A549 (cell line): ENCODE results near the gene TENT5C. TPM values are rescaled to one million over a fixed set of nuclear protein-coding genes. Genes with fewer than 3 reads are reported as not detected.
A peak's percentile ranks its signal among the peaks of the same experiment; 100 is the strongest.

Source experiments
- ATAC-seq, 2 experiments: fragments of 200-7000 bp in 1 of 2; fragments of >200 bp in 1 of 2; cut with Nextera tagmentation in 1 of 2; cut with Tn5 transposase in 1 of 2; 3 replicates each; pipeline versions ENCODE4 v1.8.0 to v1.9.1; 2018 to 2020; ENCODE audit warnings: mild to moderate bottlenecking in 1 of 2, moderate library complexity in 1 of 2
- CTCF ChIA-PET: fragments of 300-600 bp; sonication (Branson Sonifier 250); formaldehyde crosslinking; extraction: SDS; loops from one replicate; lab custom pipeline; 2021; ENCODE audit warnings: antibody characterized with exemption, inconsistent platforms; lab: Yijun Ruan, JAX
- POLR2A ChIA-PET: fragments of 350-600 bp; formaldehyde crosslinking; extraction: SDS; loops from one replicate; lab custom pipeline; 2021; ENCODE audit warnings: antibody characterized with exemption, inconsistent platforms; lab: Yijun Ruan, JAX
- DNase-seq, 2 experiments: peaks; one replicate each; pipeline versions ENCODE4 v3.0.0 to v3.0.0-alpha.2; 2011 to 2016; ENCODE audit warnings: low read depth in 1 of 2, low spot score in 1 of 2
- FAIRE-seq: peaks from 2 replicates; lab custom pipeline; 2011; peaks lifted over from hg19 to GRCh38; lab: Jason Lieb, UNC
- H3K27ac ChIP-seq, 2 experiments: fragments of >200 bp; sonication (Bioruptor Twin); formaldehyde crosslinking; 3 replicates each; pipeline ENCODE4 v1.5.1; 2016 to 2017
- H3K4me1 ChIP-seq: fragments of >200 bp; sonication (Bioruptor Twin); formaldehyde crosslinking; 3 replicates; pipeline ENCODE4 v1.6.1; 2016
- H3K4me2 ChIP-seq: fragments of >200 bp; sonication (Bioruptor Twin); formaldehyde crosslinking; 3 replicates; pipeline ENCODE4 v1.6.1; 2016
- H3K4me3 ChIP-seq: fragments of >200 bp; sonication (Bioruptor Twin); formaldehyde crosslinking; 3 replicates; pipeline ENCODE4 v1.5.1; 2016
- H3K9me3 ChIP-seq: fragments of >200 bp; sonication (Bioruptor Twin); formaldehyde crosslinking; 3 replicates; pipeline ENCODE4 v1.6.1; 2016
- BHLHE40 ChIP-seq: IDR thresholded peaks from 2 replicates; pipeline ENCODE4 v1.6.1; 2012; ENCODE audit warnings: low read depth, low read length, inconsistent platforms
- CBX8 ChIP-seq: fragments of 200-600 bp; sonication (generic); IDR thresholded peaks from 2 replicates; pipeline ENCODE4 v1.6.1; 2016
- CEBPB ChIP-seq, 2 experiments: fragments of >200 bp in 1 of 2; sonication (Bioruptor Twin) in 1 of 2; formaldehyde crosslinking in 1 of 2; IDR thresholded peaks; 2 replicates each; pipeline ENCODE4 v1.6.1; 2012 to 2016
- CHD2 ChIP-seq: fragments of 150-350 bp; IDR thresholded peaks from 2 replicates; pipeline ENCODE4 v1.6.1; 2014; ENCODE audit warnings: low read length; ENCODE audit not compliant: partially characterized antibody
- CHD4 ChIP-seq: fragments of 200-600 bp; sonication (generic); IDR thresholded peaks from 2 replicates; pipeline ENCODE4 v1.6.1; 2016; ENCODE audit warnings: antibody characterized with exemption, mild to moderate bottlenecking, borderline replicate concordance
- EHF ChIP-seq: fragments of 250-450 bp; sonication (Bioruptor Pico); IDR thresholded peaks from 2 replicates; pipeline ENCODE4 v1.5.0; 2020; ENCODE audit warnings: mild to moderate bottlenecking
- FOSL2 ChIP-seq, 2 experiments: fragments of 450-650 bp in 1 of 2; fragments of >200 bp in 1 of 2; sonication (Bioruptor Twin) in 1 of 2; formaldehyde crosslinking; IDR thresholded peaks; 2 replicates each; pipeline versions ENCODE4 v1.5.0 to v1.6.1; 2016 to 2020; ENCODE audit warnings: mild to moderate bottlenecking in 1 of 2, moderate library complexity in 1 of 2
- GATA3 ChIP-seq: IDR thresholded peaks from 2 replicates; pipeline ENCODE4 v1.6.1; 2012; ENCODE audit warnings: borderline replicate concordance
- HEYL ChIP-seq: fragments of 250-450 bp; sonication (Bioruptor Pico); IDR thresholded peaks from 2 replicates; pipeline ENCODE4 v1.8.0; 2021; ENCODE audit warnings: mild to moderate bottlenecking, moderate library complexity
- HOXA7 ChIP-seq: fragments of 250-450 bp; sonication (Bioruptor Pico); IDR thresholded peaks from 2 replicates; pipeline ENCODE4 v1.5.0; 2020; ENCODE audit warnings: mild to moderate bottlenecking, moderate library complexity
- HOXB5 ChIP-seq: fragments of 250-450 bp; sonication (Bioruptor Pico); IDR thresholded peaks from 2 replicates; pipeline ENCODE4 v1.5.0; 2020; ENCODE audit warnings: mild to moderate bottlenecking, moderate library complexity
- JUNB ChIP-seq: fragments of >200 bp; sonication (Bioruptor Twin); formaldehyde crosslinking; IDR thresholded peaks from 2 replicates; pipeline ENCODE4 v1.6.1; 2016
- MAFK ChIP-seq: fragments of 450-650 bp; IDR thresholded peaks from 2 replicates; pipeline ENCODE4 v1.6.1; 2014; ENCODE audit not compliant: partially characterized antibody
- MAZ ChIP-seq: fragments of 150-350 bp; IDR thresholded peaks from 2 replicates; pipeline ENCODE4 v1.6.1; 2014; ENCODE audit warnings: antibody characterized with exemption, low read depth, low read length, borderline replicate concordance
- PHF8 ChIP-seq: fragments of 200-600 bp; sonication (generic); IDR thresholded peaks from 2 replicates; pipeline ENCODE4 v1.6.1; 2016; ENCODE audit warnings: low read depth, mild to moderate bottlenecking, antibody characterized with exemption, moderate library complexity, borderline replicate concordance
- RAD21 ChIP-seq, 2 experiments: fragments of >200 bp in 1 of 2; sonication (Bioruptor Twin) in 1 of 2; formaldehyde crosslinking in 1 of 2; IDR thresholded peaks in 1 of 2; conservative IDR thresholded peaks in 1 of 2; 2 replicates in 1 of 2; 3 replicates in 1 of 2; pipeline ENCODE4 v1.6.1; 2012 to 2018; ENCODE audit warnings: inconsistent platforms in 1 of 2
- RNF2 ChIP-seq: fragments of 200-600 bp; sonication (generic); IDR thresholded peaks from 2 replicates; pipeline ENCODE4 v1.6.1; 2016; ENCODE audit warnings: low read depth, mild to moderate bottlenecking, antibody characterized with exemption, moderate library complexity, borderline replicate concordance
- SMC3 ChIP-seq: fragments of >200 bp; sonication (Bioruptor Twin); formaldehyde crosslinking; IDR thresholded peaks from 3 replicates; pipeline ENCODE4 v1.6.1; 2018; ENCODE audit warnings: inconsistent platforms
- TP53 ChIP-seq: fragments of 250-450 bp; sonication (Bioruptor Pico); IDR thresholded peaks from 2 replicates; pipeline ENCODE4 v1.5.0; 2021; ENCODE audit warnings: mild to moderate bottlenecking, moderate library complexity
- ZNF302 ChIP-seq: fragments of 250-450 bp; sonication (Bioruptor Pico); IDR thresholded peaks from 2 replicates; pipeline ENCODE4 v1.9.0; 2021; ENCODE audit warnings: inconsistent platforms, mild to moderate bottlenecking, moderate library complexity
- WGBS: methylation state at CpG from one replicate; pipeline ENCODE4 v1.1.6; 2017; ENCODE audit errors: missing lambda C conversion rate; 5-methylcytosine and 5-hydroxymethylcytosine counted together
- polyA plus RNA-seq, 4 experiments: library from polyadenylated mRNA; depleted of rRNA in 3 of 4; stranded (reverse); fragments of >200 nt; fragmentation: RNase III in 1 of 4; extraction: RNeasy Plus Mini Kit Qiagen cat#74134 plus additional on column Dnase treatment in 1 of 4; gene quantifications; 2 replicates in 3 of 4; 3 replicates in 1 of 4; pipeline ENCODE4 v1.2.3, GENCODE V29; 2011 to 2017
- TF ChIP-seq, protein P1 (sequence below): IDR thresholded peaks from 2 replicates; pipeline ENCODE4 v1.6.1; 2012
- TF ChIP-seq, protein P2 (sequence below): IDR thresholded peaks from 2 replicates; pipeline ENCODE4 v1.6.1; 2012; ENCODE audit warnings: low read depth, borderline replicate concordance
- TF ChIP-seq, protein P3 (sequence below): IDR thresholded peaks from 2 replicates; pipeline ENCODE4 v1.6.1; 2012
- TF ChIP-seq, protein P4 (sequence below): fragments of 450-650 bp; IDR thresholded peaks from 2 replicates; pipeline ENCODE4 v1.6.1; 2014; ENCODE audit warnings: antibody characterized with exemption
- TF ChIP-seq, protein P5 (sequence below): fragments of >200 bp; sonication (Bioruptor Twin); formaldehyde crosslinking; IDR thresholded peaks from 3 replicates; pipeline ENCODE4 v1.5.1; 2016

Gene TENT5C
- polyA plus RNA-seq, 2 of the 4 experiments (the other 2 are of a cell fraction) = 0.14 to 0.17 TPM

DNA sequence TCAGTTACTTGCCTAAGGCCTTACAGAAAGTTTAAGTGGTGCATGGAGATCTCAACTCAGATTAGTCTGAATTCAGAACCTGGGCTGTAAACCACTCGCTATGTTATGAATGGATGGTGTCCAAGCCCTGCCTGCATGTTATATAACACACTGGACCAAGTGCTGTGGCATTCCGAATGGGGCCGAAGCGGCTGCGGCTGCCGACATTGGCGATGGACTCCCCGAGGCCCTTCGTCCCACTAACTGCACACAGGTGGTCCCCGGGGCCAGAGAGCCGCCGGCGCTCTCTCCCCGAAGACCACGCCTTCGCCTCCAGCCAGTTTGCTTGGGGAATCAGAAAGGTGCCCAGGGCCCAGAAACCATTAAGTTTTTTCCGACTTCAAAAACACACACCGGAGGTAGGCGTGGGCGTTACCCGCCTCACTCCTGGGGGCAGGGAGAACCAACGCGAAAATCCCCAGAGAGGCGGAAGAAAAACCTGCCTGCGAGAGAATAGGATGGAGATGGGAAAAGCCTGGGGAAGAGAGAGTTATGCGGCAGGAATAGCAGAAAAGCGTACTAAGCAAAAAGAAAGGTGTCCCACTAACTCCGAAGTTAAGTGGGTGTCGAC lies 579 bp upstream of the TENT5C start:
- ChIA-PET CTCF (interaction anchor here (0.8 kb wide), 1 partner anchor 151 kb away, joined by 3 read pairs; no protein-coding TSS in a partner anchor), POLR2A (interaction anchor here (1.1 kb wide), 1 partner anchor 153 kb away, joined by 5 read pairs; no protein-coding TSS in a partner anchor)
- ATAC-seq (peak; percentile 30; a peak in 5 of 6 replicates), FAIRE-seq (no peak), DNase-seq (no peak)
- 0 out of 3 replicates have a peak, but pooled peaks cover 4% of the 10 kb centered on the region for H3K4me1 ChIP-seq
- peak overlapping the region; percentile 62 for H3K4me3 ChIP-seq
- 3% methylated on average over 15 of the region's 29 CpGs for WGBS
- H3K4me2 ChIP-seq = peak overlapping the region; percentile 92
- peak overlapping the region; percentile 11 to 75; a peak in 5 of 6 replicates for H3K27ac ChIP-seq
- H3K9me3 ChIP-seq = no peaks in the 10 kb centered on the region
- TF ChIP-seq PHF8 (peak; percentile 38; the same call in 1 of the 2 replicates), GATA3 (no peak), MAFK (peak; percentile 17), CHD4 (no peak), RNF2 (peak; percentile 58; the same call in 1 of the 2 replicates)
- TF ChIP-seq, protein P1, sequence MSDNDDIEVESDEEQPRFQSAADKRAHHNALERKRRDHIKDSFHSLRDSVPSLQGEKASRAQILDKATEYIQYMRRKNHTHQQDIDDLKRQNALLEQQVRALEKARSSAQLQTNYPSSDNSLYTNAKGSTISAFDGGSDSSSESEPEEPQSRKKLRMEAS = no peak
- TF ChIP-seq, protein P2, sequence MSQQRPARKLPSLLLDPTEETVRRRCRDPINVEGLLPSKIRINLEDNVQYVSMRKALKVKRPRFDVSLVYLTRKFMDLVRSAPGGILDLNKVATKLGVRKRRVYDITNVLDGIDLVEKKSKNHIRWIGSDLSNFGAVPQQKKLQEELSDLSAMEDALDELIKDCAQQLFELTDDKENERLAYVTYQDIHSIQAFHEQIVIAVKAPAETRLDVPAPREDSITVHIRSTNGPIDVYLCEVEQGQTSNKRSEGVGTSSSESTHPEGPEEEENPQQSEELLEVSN = peak; percentile 33; the same call in 1 of the 2 replicates

DNA sequence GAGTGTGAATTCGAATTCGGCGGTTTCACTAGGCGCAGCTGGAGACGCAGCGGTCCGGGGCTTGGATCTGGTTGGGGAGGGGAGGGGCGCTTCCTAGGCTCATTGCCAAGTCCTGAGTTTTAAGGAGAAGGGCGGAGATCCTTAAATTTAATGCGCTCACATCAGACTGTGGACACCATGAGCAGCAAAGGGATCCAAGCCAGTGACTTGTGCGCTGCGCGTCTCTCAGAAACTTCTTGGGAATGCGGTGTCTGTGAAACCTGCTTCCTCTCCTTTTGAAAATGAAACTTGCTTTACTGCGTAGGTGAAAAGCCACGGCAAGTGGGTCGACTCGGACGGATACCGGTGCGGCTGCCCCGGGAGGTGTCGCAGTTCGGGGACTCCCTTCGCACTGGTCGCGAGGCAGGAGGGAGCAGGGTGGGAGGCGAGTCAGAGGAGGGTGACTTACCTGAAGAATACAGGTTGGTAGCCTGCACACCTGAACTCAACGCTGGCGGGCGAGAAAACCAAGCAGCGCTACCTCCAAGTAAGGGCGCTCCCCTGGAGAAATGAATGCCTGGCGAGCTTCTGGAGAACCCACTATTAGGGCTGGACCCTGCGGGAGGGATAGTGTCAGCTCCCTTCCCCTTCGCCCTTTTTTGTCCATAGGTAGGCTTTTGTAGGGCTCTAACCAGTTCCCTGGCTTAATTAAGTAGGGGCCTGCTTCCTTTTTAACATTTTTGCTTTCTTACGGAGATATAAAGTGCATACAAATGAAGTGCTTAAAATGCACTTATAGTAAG lies 992 bp downstream of the TENT5C start:
- WGBS = 54% methylated on average over 34 of the region's 37 CpGs
- peak overlapping the region in 1 of 2 experiments; percentile 72; a peak in 3 of 6 replicates for H3K27ac ChIP-seq
- no peaks in the 10 kb centered on the region for H3K9me3 ChIP-seq
- TF ChIP-seq, protein P3, sequence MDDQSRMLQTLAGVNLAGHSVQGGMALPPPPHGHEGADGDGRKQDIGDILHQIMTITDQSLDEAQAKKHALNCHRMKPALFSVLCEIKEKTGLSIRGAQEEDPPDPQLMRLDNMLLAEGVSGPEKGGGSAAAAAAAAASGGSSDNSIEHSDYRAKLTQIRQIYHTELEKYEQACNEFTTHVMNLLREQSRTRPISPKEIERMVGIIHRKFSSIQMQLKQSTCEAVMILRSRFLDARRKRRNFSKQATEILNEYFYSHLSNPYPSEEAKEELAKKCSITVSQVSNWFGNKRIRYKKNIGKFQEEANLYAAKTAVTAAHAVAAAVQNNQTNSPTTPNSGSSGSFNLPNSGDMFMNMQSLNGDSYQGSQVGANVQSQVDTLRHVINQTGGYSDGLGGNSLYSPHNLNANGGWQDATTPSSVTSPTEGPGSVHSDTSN = no peak
- TF ChIP-seq MAZ (no peak), BHLHE40 (no peak), TP53 (CRISPR knock-in tag) (no peak), ZNF302 (no peak), CBX8 (no peak), GATA3 (no peak), CHD4 (no peak), CEBPB (IDR thresholded peaks at IDR 0.05) (no peak), FOSL2 (IDR thresholded peaks at IDR 0.05) (no peak), FOSL2 (CRISPR knock-in tag; IDR thresholded peaks at IDR 0.05) (no peak), EHF (no peak), RAD21 (conservative IDR thresholded peaks at IDR 0.05 in 1 of 2, IDR thresholded peaks at IDR 0.05 in 1 of 2) (no peak), CHD2 (no peak), HOXA7 (CRISPR knock-in tag) (no peak), SMC3 (no peak), JUNB (no peak), HEYL (CRISPR knock-in tag) (no peak), HOXB5 (no peak)
- TF ChIP-seq, protein P4, sequence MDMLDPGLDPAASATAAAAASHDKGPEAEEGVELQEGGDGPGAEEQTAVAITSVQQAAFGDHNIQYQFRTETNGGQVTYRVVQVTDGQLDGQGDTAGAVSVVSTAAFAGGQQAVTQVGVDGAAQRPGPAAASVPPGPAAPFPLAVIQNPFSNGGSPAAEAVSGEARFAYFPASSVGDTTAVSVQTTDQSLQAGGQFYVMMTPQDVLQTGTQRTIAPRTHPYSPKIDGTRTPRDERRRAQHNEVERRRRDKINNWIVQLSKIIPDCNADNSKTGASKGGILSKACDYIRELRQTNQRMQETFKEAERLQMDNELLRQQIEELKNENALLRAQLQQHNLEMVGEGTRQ = no peak
- TF ChIP-seq, protein P5, sequence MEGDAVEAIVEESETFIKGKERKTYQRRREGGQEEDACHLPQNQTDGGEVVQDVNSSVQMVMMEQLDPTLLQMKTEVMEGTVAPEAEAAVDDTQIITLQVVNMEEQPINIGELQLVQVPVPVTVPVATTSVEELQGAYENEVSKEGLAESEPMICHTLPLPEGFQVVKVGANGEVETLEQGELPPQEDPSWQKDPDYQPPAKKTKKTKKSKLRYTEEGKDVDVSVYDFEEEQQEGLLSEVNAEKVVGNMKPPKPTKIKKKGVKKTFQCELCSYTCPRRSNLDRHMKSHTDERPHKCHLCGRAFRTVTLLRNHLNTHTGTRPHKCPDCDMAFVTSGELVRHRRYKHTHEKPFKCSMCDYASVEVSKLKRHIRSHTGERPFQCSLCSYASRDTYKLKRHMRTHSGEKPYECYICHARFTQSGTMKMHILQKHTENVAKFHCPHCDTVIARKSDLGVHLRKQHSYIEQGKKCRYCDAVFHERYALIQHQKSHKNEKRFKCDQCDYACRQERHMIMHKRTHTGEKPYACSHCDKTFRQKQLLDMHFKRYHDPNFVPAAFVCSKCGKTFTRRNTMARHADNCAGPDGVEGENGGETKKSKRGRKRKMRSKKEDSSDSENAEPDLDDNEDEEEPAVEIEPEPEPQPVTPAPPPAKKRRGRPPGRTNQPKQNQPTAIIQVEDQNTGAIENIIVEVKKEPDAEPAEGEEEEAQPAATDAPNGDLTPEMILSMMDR = no peak
- H3K4me2 ChIP-seq = peak overlapping the region; percentile 92
- ATAC-seq (no peak), FAIRE-seq (no peak), DNase-seq (no peak)
- 0 out of 3 replicates have a peak, but pooled peaks cover 4% of the 10 kb centered on the region for H3K4me1 ChIP-seq
- POLR2A ChIA-PET = interaction anchor here (0.8 to 1.1 kb wide), 2 partner anchors 148 to 152 kb away, joined by 5 to 8 read pairs; no protein-coding TSS in a partner anchor
- CTCF ChIA-PET = interaction anchor here (1.0 to 1.2 kb wide), 2 partner anchors 16 to 72 kb away, joined by 3 to 5 read pairs; no protein-coding TSS in a partner anchor
- peak overlapping the region; percentile 62 for H3K4me3 ChIP-seq
